ENCODE measurements around the gene EPB41L1. TPM values are rescaled to one million over a fixed set of nuclear protein-coding genes. Genes with fewer than 3 reads are reported as not detected.

The EPB41L1 gene
- polyA plus RNA-seq, 1 donor (not counting 4 experiments of a cell fraction or from before 2014, with no cell fraction given), result 1.2 TPM

DNA sequence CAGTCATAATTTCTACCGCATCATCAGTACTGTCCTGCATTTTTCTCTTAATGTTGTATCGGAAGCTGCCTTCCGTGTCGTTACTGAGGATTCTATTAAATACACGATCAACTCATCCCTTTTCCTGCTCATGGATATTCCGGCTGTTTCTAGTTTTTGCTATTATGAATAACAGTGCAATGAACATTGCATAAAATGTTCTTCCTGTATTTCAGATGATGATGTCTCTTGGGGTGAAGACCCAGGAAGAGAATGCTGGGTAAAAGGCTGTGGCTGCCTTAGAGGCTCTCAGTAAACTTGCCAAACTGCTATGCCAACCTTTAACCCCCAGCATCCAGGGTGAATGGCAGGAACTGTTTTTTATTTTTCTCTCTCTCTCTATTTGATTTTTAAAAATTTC lies 24.1 kb upstream of the EPB41L1 start:
- H3K9me3 ChIP-seq (ENCODE audit: control insufficient read depth, low read depth, low read length), result no peaks in the 10 kb centered on the region
- dilution Hi-C loops (cut with MboI; ENCODE audit: extremely low pct_ligation_motif_present, low sequenced_read_pairs), result no loop called here
- no peak overlapping the region for H2AFZ ChIP-seq (ENCODE audit: control insufficient read depth, low read length)
- H3K79me2 ChIP-seq (ENCODE audit: control insufficient read depth, insufficient read depth, low read length), result no peaks in the 10 kb centered on the region
- no peak overlapping the region for H3K4me3 ChIP-seq (ENCODE audit: control insufficient read depth in 2 of 3, extremely low read depth in 1 of 3, insufficient read depth in 2 of 3, low read depth in 1 of 3, low read length in 3 of 3)
- H4K20me1 ChIP-seq (ENCODE audit: control insufficient read depth, extremely low read depth, insufficient read depth, low read length), result no peaks in the 10 kb centered on the region
- DNase-seq (ENCODE audit: low read depth, low spot score) (no peak), FAIRE-seq (no peak)
- H3K4me2 ChIP-seq (ENCODE audit: control insufficient read depth, extremely low read depth, insufficient read depth, low read depth, low read length), result no peak overlapping the region
- H3K9ac ChIP-seq (ENCODE audit: control insufficient read depth, extremely low read depth, insufficient read depth, low read length), result no peak overlapping the region
- H3K9me1 ChIP-seq (ENCODE audit: control insufficient read depth, extremely low read depth, insufficient read depth, low read length), result peaks cover 5% of the 10 kb centered on the region
- no peaks in the 10 kb centered on the region for H3K4me1 ChIP-seq (ENCODE audit: control insufficient read depth, extremely low read depth, insufficient read depth, low read length)
- no peaks in the 10 kb centered on the region for H3K36me3 ChIP-seq (ENCODE audit: control insufficient read depth in 2 of 2, extremely low read depth in 1 of 2, insufficient read depth in 2 of 2, low read length in 2 of 2)
- no peak overlapping the region for H3K27ac ChIP-seq (ENCODE audit: control insufficient read depth, insufficient read depth, low read length)
- no peak for TF ChIP-seq EZH2 (IDR thresholded peaks at IDR 0.05; ENCODE audit: low read length)
- TF ChIP-seq, protein P1, sequence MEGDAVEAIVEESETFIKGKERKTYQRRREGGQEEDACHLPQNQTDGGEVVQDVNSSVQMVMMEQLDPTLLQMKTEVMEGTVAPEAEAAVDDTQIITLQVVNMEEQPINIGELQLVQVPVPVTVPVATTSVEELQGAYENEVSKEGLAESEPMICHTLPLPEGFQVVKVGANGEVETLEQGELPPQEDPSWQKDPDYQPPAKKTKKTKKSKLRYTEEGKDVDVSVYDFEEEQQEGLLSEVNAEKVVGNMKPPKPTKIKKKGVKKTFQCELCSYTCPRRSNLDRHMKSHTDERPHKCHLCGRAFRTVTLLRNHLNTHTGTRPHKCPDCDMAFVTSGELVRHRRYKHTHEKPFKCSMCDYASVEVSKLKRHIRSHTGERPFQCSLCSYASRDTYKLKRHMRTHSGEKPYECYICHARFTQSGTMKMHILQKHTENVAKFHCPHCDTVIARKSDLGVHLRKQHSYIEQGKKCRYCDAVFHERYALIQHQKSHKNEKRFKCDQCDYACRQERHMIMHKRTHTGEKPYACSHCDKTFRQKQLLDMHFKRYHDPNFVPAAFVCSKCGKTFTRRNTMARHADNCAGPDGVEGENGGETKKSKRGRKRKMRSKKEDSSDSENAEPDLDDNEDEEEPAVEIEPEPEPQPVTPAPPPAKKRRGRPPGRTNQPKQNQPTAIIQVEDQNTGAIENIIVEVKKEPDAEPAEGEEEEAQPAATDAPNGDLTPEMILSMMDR (optimal IDR thresholded peaks at IDR 0.05 in 1 of 3, IDR thresholded peaks at IDR 0.05 in 1 of 3, conservative IDR thresholded peaks at IDR 0.05 in 1 of 3; ENCODE audit: extremely low read depth in 1 of 3, insufficient read depth in 2 of 3, low read length in 3 of 3), result no peak
- H3K27me3 ChIP-seq (ENCODE audit: control insufficient read depth, extremely low read depth, insufficient read depth, low read length), result no peaks in the 10 kb centered on the region

DNA sequence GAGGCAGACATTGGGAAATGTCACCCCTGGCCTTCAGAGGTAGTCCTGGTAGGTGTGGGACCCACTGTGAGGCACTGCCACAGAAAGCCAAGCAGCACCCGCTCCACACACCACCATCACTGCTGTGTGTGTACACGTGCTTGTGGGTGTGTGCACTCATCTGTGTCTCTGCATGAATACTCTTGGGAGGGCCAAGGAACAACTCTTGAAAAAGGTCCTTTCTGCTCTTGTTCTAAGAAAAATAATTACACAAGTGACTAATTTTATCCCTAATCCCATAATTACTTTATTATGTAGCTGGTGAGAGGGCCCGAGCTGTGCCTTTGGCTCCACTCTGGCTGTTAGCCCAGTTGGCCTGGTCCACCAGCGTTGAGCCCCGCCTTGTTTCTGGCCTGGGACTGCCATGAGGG lies 21.7 kb upstream of the EPB41L1 start:
- no peaks in the 10 kb centered on the region for H4K20me1 ChIP-seq (ENCODE audit: control insufficient read depth, extremely low read depth, insufficient read depth, low read length)
- H3K9me1 ChIP-seq (ENCODE audit: control insufficient read depth, extremely low read depth, insufficient read depth, low read length), result no peaks in the 10 kb centered on the region
- H3K4me1 ChIP-seq (ENCODE audit: control insufficient read depth, extremely low read depth, insufficient read depth, low read length), result no peaks in the 10 kb centered on the region
- no peaks in the 10 kb centered on the region for H3K9me3 ChIP-seq (ENCODE audit: control insufficient read depth, low read depth, low read length)
- no peaks in the 10 kb centered on the region for H3K36me3 ChIP-seq (ENCODE audit: control insufficient read depth in 2 of 2, extremely low read depth in 1 of 2, insufficient read depth in 2 of 2, low read length in 2 of 2)
- H3K9ac ChIP-seq (ENCODE audit: control insufficient read depth, extremely low read depth, insufficient read depth, low read length), result no peak overlapping the region
- TF ChIP-seq EZH2 (IDR thresholded peaks at IDR 0.05; ENCODE audit: low read length), result no peak
- TF ChIP-seq, protein P1 (optimal IDR thresholded peaks at IDR 0.05 in 1 of 3, IDR thresholded peaks at IDR 0.05 in 1 of 3, conservative IDR thresholded peaks at IDR 0.05 in 1 of 3; ENCODE audit: extremely low read depth in 1 of 3, insufficient read depth in 2 of 3, low read length in 3 of 3), result no peak
- no peaks in the 10 kb centered on the region for H3K27me3 ChIP-seq (ENCODE audit: control insufficient read depth, extremely low read depth, insufficient read depth, low read length)
- no peak for FAIRE-seq
- no peaks in the 10 kb centered on the region for H3K79me2 ChIP-seq (ENCODE audit: control insufficient read depth, insufficient read depth, low read length)
- DNase-seq (ENCODE audit: low read depth, low spot score), result no peak
- no peak overlapping the region for H3K4me3 ChIP-seq (ENCODE audit: control insufficient read depth in 2 of 3, extremely low read depth in 1 of 3, insufficient read depth in 2 of 3, low read depth in 1 of 3, low read length in 3 of 3)
- H3K27ac ChIP-seq (ENCODE audit: control insufficient read depth, insufficient read depth, low read length), result no peak overlapping the region
- H2AFZ ChIP-seq (ENCODE audit: control insufficient read depth, low read length), result no peak overlapping the region
- H3K4me2 ChIP-seq (ENCODE audit: control insufficient read depth, extremely low read depth, insufficient read depth, low read depth, low read length), result no peak overlapping the region
- dilution Hi-C loops (cut with MboI; ENCODE audit: extremely low pct_ligation_motif_present, low sequenced_read_pairs), result no loop called here
